Right renal pelvis (tissue), 4 donors: Measurements from ENCODE around the gene KXD1. TPM values are rescaled to one million over a fixed set of nuclear protein-coding genes. Genes with fewer than 3 reads are reported as not detected.
A peak's percentile ranks its signal among the peaks of the same experiment; 100 is the strongest.
"Not testable (repeated sequence)": the region's sequence is repeated elsewhere in the genome, so short reads cannot be mapped to it uniquely, and the experiment has no call there.

Experiments used
- DNase-seq, 4 donors: peaks; one replicate each; pipeline ENCODE4 v3.0.0-alpha.2; 2013; ENCODE audit warnings: low read depth in 4 of 4, low spot score in 3 of 4, missing footprints in 1 of 4
- polyA plus RNA-seq, 4 donors: library from polyadenylated mRNA; unstranded; fragments of 120-200 nt; gene quantifications; one replicate each; pipeline ENCODE4 v1.2.1, GENCODE V29; 2013; ENCODE audit not compliant: insufficient read length in 4 of 4

KXD1 gene
- polyA plus RNA-seq, 4 donors, result 54.1 to 61.4 (median 59.7) TPM

- no peak for DNase-seq
Observed at GRCh38 chr19:18574691-18575291, 17.1 kb downstream of the KXD1 start.

GRCh38 chr19:18576383-18576782 lies 18.7 kb downstream of the KXD1 start:
- DNase-seq, result no peak

- no peak for DNase-seq
Observed at GRCh38 chr19:18577365-18577914, 19.8 kb downstream of the KXD1 start.

- no peak for DNase-seq
Observed at GRCh38 chr19:18580311-18580710, 22.6 kb downstream of the KXD1 start.

GRCh38 chr19:18586306-18586705 lies 28.6 kb downstream of the KXD1 start:
- DNase-seq, result no peak

GRCh38 chr19:18587561-18587960 lies 29.9 kb downstream of the KXD1 start:
- DNase-seq, result no peak

- DNase-seq, result no peak
Observed at GRCh38 chr19:18587962-18588610, 30.4 kb downstream of the KXD1 start.

GRCh38 chr19:18588611-18589379 lies 31.1 kb downstream of the KXD1 start, which contains the start of gene REX1BD:
TSS of gene REX1BD (plus strand) at chr19:18588798. CDS start at chr19:18588802, 4 bp downstream.
- peak in 3 of 4 donors; percentile 69 to 85 (median 77) for DNase-seq

- peak in 1 of 4 donors; percentile 54 for DNase-seq
Observed at GRCh38 chr19:18589380-18590272, 32.0 kb downstream of the KXD1 start.

GRCh38 chr19:18590273-18591272 lies 32.9 kb downstream of the KXD1 start:
- DNase-seq, result peak in 2 of 4 donors; percentile 66 to 71

GRCh38 chr19:18591735-18592385 lies 34.2 kb downstream of the KXD1 start:
- DNase-seq, result no peak

GRCh38 chr19:18592732-18593131 lies 35.1 kb downstream of the KXD1 start:
- DNase-seq, result not testable (repeated sequence)

- DNase-seq, result no peak
Observed at GRCh38 chr19:18593367-18594095, 35.9 kb downstream of the KXD1 start.

GRCh38 chr19:18594096-18594823 lies 36.6 kb downstream of the KXD1 start:
- DNase-seq, result peak in 3 of 4 donors; percentile 70 to 74 (median 73)

GRCh38 chr19:18594824-18595373 lies 37.2 kb downstream of the KXD1 start:
- DNase-seq, result no peak

GRCh38 chr19:18595475-18595874 lies 37.8 kb downstream of the KXD1 start:
- no peak for DNase-seq

GRCh38 chr19:18596752-18597157 lies 39.1 kb downstream of the KXD1 start:
- DNase-seq, result no peak
